ENCODE data around the gene ARHGEF7.

DNA sequence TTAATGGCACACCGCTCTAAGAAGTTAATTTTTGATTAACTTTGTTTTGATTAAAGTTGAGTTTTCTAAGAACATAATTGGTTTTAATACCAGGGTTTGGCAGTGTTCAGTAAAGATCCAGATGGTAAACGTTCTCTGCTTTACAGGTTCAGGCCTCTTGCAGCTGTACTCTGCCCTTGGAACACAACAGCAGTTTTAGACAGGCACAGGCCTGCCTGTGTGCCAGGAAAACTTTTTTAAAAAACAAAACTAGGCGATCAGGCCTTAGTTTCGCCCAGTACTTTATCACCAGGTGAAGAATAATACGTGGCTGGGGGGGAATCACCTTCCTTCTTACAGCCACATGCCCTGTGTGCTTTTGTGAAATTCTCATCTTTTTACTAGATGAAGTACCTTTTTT is 167.3 kb downstream of the ARHGEF7 start:
- TF ChIP-seq, protein P1, sequence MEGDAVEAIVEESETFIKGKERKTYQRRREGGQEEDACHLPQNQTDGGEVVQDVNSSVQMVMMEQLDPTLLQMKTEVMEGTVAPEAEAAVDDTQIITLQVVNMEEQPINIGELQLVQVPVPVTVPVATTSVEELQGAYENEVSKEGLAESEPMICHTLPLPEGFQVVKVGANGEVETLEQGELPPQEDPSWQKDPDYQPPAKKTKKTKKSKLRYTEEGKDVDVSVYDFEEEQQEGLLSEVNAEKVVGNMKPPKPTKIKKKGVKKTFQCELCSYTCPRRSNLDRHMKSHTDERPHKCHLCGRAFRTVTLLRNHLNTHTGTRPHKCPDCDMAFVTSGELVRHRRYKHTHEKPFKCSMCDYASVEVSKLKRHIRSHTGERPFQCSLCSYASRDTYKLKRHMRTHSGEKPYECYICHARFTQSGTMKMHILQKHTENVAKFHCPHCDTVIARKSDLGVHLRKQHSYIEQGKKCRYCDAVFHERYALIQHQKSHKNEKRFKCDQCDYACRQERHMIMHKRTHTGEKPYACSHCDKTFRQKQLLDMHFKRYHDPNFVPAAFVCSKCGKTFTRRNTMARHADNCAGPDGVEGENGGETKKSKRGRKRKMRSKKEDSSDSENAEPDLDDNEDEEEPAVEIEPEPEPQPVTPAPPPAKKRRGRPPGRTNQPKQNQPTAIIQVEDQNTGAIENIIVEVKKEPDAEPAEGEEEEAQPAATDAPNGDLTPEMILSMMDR (IDR thresholded peaks at IDR 0.05 in 2 of 3, conservative IDR thresholded peaks at IDR 0.05 in 1 of 3; ENCODE audit: borderline replicate concordance in 1 of 3, insufficient read depth in 1 of 3, low read depth in 2 of 3, low read length in 2 of 3) = no peak
- TF ChIP-seq YY1 (IDR thresholded peaks at IDR 0.05; ENCODE audit: extremely low read depth, insufficient replicate concordance, low read depth, low read length) = no peak
- no peak for TF ChIP-seq TCF7L2 (IDR thresholded peaks at IDR 0.05; ENCODE audit: borderline replicate concordance, extremely low read depth, insufficient read depth, insufficient read length)
- no peak for TF ChIP-seq ZFX (IDR thresholded peaks at IDR 0.05)
- TF ChIP-seq EZH2 (IDR thresholded peaks at IDR 0.05) = no peak
- no peak for TF ChIP-seq SIN3A (IDR thresholded peaks at IDR 0.05; ENCODE audit: low read depth)
- TF ChIP-seq ELF1 (IDR thresholded peaks at IDR 0.05; ENCODE audit: borderline replicate concordance, low read depth) = no peak
- TF ChIP-seq, protein P2, sequence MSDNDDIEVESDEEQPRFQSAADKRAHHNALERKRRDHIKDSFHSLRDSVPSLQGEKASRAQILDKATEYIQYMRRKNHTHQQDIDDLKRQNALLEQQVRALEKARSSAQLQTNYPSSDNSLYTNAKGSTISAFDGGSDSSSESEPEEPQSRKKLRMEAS (IDR thresholded peaks at IDR 0.05) = no peak
- TF ChIP-seq, protein P3, sequence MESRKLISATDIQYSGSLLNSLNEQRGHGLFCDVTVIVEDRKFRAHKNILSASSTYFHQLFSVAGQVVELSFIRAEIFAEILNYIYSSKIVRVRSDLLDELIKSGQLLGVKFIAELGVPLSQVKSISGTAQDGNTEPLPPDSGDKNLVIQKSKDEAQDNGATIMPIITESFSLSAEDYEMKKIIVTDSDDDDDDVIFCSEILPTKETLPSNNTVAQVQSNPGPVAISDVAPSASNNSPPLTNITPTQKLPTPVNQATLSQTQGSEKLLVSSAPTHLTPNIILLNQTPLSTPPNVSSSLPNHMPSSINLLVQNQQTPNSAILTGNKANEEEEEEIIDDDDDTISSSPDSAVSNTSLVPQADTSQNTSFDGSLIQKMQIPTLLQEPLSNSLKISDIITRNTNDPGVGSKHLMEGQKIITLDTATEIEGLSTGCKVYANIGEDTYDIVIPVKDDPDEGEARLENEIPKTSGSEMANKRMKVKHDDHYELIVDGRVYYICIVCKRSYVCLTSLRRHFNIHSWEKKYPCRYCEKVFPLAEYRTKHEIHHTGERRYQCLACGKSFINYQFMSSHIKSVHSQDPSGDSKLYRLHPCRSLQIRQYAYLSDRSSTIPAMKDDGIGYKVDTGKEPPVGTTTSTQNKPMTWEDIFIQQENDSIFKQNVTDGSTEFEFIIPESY (IDR thresholded peaks at IDR 0.05; ENCODE audit: extremely low read depth, insufficient replicate concordance, low read length) = no peak
- TF ChIP-seq, protein P4, sequence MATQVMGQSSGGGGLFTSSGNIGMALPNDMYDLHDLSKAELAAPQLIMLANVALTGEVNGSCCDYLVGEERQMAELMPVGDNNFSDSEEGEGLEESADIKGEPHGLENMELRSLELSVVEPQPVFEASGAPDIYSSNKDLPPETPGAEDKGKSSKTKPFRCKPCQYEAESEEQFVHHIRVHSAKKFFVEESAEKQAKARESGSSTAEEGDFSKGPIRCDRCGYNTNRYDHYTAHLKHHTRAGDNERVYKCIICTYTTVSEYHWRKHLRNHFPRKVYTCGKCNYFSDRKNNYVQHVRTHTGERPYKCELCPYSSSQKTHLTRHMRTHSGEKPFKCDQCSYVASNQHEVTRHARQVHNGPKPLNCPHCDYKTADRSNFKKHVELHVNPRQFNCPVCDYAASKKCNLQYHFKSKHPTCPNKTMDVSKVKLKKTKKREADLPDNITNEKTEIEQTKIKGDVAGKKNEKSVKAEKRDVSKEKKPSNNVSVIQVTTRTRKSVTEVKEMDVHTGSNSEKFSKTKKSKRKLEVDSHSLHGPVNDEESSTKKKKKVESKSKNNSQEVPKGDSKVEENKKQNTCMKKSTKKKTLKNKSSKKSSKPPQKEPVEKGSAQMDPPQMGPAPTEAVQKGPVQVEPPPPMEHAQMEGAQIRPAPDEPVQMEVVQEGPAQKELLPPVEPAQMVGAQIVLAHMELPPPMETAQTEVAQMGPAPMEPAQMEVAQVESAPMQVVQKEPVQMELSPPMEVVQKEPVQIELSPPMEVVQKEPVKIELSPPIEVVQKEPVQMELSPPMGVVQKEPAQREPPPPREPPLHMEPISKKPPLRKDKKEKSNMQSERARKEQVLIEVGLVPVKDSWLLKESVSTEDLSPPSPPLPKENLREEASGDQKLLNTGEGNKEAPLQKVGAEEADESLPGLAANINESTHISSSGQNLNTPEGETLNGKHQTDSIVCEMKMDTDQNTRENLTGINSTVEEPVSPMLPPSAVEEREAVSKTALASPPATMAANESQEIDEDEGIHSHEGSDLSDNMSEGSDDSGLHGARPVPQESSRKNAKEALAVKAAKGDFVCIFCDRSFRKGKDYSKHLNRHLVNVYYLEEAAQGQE (IDR thresholded peaks at IDR 0.05; ENCODE audit: low read depth) = no peak
- no peak for TF ChIP-seq RAD21 (IDR thresholded peaks at IDR 0.05; ENCODE audit: low read depth)
